Activated CD8-positive, alpha-beta memory T cell treated with anti-CD3 and anti-CD28 coated beads, Interleukin-2, amount 50 U/mL, for 1 hour (primary cell): Measurements from ENCODE around the gene SLC39A9.

ENCODE experiments used
- DNase-seq: peaks from one replicate; pipeline ENCODE4 v3.0.0-alpha.2; 2020; ENCODE audit errors: extremely low read depth

Gene SLC39A9

GRCh38 chr14:69398053-69398817, at the start of gene SLC39A9, which contains the start of gene ERH:
SLC39A9 (plus strand) TSS chr14:69398692; CDS start chr14:69399370, 678 bp downstream.
ERH (minus strand) TSS chr14:69398299; CDS start chr14:69398233, 66 bp downstream.
- peak; percentile 91 for DNase-seq

- no peak for DNase-seq
These were observed 49.3 kb upstream of the SLC39A9 start for GRCh38 chr14:69349091-69349777.

GRCh38 chr14:69350892-69351291, 47.6 kb upstream of the SLC39A9 start:
- DNase-seq: no peak

- DNase-seq: no peak
These were observed 47.1 kb upstream of the SLC39A9 start for GRCh38 chr14:69351385-69351784.

- DNase-seq: no peak
These were observed 46.6 kb upstream of the SLC39A9 start for GRCh38 chr14:69351911-69352310.

GRCh38 chr14:69353168-69353567, 45.3 kb upstream of the SLC39A9 start:
- DNase-seq: no peak

GRCh38 chr14:69354383-69355153, 43.9 kb upstream of the SLC39A9 start:
- DNase-seq: no peak

GRCh38 chr14:69355154-69355597, 43.3 kb upstream of the SLC39A9 start:
- no peak for DNase-seq

GRCh38 chr14:69355607-69356281, 42.7 kb upstream of the SLC39A9 start:
- no peak for DNase-seq

- no peak for DNase-seq
These were observed 41.5 kb upstream of the SLC39A9 start for GRCh38 chr14:69356903-69357543.

- no peak for DNase-seq
These were observed 40.8 kb upstream of the SLC39A9 start for GRCh38 chr14:69357544-69358200.

GRCh38 chr14:69358233-69358963, 40.1 kb upstream of the SLC39A9 start:
- no peak for DNase-seq

- DNase-seq: no peak
These were observed 39.5 kb upstream of the SLC39A9 start for GRCh38 chr14:69358966-69359365.

GRCh38 chr14:69360438-69361108, 37.9 kb upstream of the SLC39A9 start:
- no peak for DNase-seq

GRCh38 chr14:69363055-69363454, 35.4 kb upstream of the SLC39A9 start:
- DNase-seq: no peak

- no peak for DNase-seq
These were observed 34.5 kb upstream of the SLC39A9 start for GRCh38 chr14:69363964-69364363.

- DNase-seq: no peak
These were observed 34.1 kb upstream of the SLC39A9 start for GRCh38 chr14:69364378-69364777.

- DNase-seq: no peak
These were observed 32.4 kb upstream of the SLC39A9 start for GRCh38 chr14:69366069-69366468.

GRCh38 chr14:69366761-69367160, 31.7 kb upstream of the SLC39A9 start:
- DNase-seq: no peak
